ENCODE data around the gene GPR137C. TPM values are rescaled to one million over a fixed set of nuclear protein-coding genes. Genes with fewer than 3 reads are reported as not detected.
"Not testable (repeated sequence)": the region's sequence is repeated elsewhere in the genome, so short reads cannot be mapped to it uniquely, and the experiment has no call there.

Gene GPR137C
- total RNA-seq, 1 donor from 2014 or later, result 27.8 TPM

GRCh38 chr14:52568454-52568853 lies 15.8 kb downstream of the GPR137C start:
- DNase-seq, result not testable (repeated sequence)

DNA sequence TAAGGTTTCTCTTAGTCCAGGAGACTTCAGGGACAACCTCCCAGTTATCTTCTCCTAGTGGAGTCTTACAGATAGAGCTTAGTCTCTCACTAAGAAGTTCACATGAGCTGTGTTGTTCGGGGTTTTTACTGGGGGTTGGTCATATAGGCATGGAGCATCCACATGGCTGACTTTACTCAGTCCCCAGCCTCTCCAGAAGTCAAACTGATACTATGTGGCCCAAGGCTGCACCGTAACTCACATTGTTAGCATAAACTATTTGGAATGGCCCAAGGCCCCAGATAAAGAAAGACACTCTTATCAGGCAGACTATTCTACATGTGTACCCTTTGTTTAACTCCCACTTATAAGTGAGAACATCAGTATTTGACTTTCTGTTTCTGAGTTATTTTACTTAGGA lies 23.2 kb downstream of the GPR137C start:
- no peak for DNase-seq

DNA sequence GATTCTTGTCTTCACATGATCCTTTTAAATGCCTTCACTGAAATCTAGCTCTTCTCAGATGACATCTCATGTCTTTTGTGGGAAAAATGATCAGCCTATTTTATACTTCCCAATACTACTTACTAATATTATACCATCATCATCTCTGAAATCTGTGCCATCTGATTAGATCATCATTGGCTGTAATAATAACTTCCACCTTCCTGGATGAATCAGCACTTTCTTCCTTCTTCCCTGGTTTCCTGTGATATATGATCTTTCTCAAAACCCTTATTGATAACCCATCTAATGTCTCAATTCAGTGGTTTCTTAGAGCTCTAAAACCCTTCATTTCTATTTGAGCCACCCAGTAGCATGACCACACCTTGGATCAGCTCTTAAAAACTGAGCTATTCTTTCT lies 30.9 kb downstream of the GPR137C start:
- DNase-seq, result no peak

GRCh38 chr14:52589646-52590045 lies 37.0 kb downstream of the GPR137C start:
- DNase-seq, result no peak

GRCh38 chr14:52590318-52590717 lies 37.7 kb downstream of the GPR137C start:
- DNase-seq, result no peak

GRCh38 chr14:52596320-52596719 lies 43.7 kb downstream of the GPR137C start:
- DNase-seq, result no peak

- DNase-seq, result no peak
These were observed 44.2 kb downstream of the GPR137C start for GRCh38 chr14:52596861-52597260.

GRCh38 chr14:52598568-52598967 lies 45.9 kb downstream of the GPR137C start:
- DNase-seq, result no peak

DNA sequence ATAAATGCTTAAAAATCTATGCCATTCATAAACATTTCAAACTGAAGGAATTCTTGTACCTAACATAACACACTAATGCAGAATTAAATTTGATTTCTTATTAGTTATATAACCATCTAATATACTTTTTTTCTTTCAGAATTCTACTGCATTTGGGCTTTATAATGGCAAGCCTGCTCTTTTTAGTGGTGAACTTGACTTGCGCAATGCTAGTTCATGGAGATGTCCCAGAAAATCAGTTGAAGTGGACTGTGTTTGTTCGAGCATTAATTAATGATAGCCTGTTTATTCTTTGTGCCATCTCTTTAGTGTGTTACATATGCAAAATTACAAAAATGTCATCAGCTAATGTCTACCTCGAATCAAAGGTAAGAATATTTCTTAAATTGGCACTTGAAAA lies 47.3 kb downstream of the GPR137C start:
- no peak for DNase-seq

DNA sequence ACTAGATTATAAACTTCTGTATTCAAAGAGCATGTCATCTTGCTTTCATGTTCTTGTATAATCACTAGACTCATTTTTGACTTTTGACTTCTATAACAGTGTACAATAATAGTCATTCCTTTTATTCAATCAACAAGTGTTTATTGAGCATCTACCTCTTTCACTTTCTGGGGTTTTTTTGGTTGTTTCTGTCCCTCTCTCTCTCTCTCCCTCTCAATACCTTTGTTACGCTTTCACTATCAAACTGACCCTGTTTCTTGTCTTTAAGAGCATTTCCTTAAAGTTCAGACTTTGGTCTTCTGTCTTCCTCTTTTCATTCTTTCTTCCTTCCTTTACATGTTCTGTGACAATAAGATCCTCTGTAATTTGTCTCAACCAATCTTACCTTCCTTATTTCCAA lies 49.5 kb downstream of the GPR137C start:
- DNase-seq, result no peak

- DNase-seq, result no peak
These were observed 54.4 kb downstream of the GPR137C start for GRCh38 chr14:52607061-52607460.

DNA sequence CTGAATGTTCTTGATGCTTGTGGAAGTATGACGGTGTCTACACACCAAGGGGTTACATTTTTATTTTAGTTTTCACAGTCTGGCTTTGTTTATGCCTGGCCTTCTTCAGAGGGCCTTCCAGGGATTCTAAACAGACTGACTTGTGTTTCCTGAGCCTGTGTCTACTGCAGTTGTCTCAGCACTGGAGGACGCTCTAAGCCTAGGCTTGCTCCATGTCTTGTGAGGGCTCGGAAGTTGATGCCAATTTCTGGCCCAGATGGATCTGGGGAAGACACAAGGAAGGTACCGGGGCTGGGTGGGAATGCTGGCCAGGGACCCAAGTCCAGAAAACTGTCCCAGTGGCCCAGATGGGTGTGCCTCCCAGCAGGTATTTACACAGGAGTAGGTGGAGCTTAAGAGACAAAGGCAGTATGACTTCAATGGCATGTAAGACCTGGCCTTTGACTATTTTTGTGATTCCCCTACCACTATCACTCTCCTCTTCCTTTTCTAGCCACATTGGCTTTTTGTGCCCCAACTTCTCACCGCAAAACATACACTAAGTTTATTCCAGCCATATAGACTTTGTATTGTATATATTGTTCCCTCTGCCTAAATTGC lies 56.9 kb downstream of the GPR137C start:
- no peak for DNase-seq

DNA sequence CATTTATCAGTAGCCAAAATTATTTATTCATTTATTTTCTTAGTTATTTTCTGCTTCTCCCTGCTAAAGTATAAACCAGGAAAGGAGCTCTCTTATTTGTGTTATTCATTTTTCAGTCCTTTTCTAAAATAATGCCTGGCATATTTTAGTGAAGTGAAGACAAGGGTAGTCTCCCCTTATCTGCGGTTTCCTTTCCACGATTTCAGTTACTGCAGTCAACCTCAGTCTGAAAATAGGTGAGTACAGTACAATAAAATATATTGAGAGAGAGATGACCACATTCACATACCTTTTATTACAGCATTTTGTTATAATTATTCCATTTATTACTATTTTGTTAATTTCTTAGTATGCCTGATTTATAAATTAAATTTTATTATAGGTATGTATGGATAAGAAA lies 57.6 kb downstream of the GPR137C start:
- DNase-seq, result no peak

GRCh38 chr14:52618602-52619001 lies 66.0 kb downstream of the GPR137C start:
- no peak for DNase-seq

DNA sequence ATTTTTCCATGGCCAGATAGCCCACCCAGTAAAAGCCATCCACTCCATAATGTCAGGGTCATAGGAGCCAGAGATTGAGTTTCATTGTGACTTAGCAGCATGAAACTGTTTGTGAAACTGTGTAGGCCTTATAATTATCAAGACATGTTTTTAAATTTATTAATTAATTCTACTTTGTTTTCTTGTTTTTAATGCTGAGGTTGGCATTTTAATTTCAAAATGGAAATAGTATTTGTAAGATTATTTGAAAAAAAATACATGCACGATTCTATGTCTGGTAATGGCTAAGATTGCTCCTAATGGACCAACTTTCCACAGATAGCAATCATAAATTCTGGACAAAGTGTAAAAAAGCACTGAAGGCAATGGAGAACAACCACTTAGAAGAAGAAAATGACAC lies 67.1 kb downstream of the GPR137C start:
- no peak for DNase-seq

DNA sequence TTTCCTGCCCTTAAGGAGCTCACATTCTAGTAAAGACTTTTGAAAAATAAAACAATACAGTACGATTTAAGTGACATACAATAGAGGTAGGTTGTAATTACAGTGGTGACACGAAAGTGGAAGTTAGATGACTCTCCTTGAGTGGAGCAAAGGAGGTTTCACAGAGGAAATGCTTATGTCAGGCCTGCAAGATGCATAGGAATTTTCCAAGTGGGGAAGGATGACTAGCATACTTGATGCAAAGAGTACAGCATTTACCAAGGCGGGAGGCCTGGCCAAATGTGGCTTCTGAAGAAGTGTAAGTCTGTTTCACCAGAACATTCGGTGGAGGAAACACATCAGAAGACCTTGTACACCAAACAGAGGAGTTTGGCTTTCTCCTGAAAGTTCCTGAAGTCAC lies 87.5 kb downstream of the GPR137C start:
- DNase-seq, result no peak

DNA sequence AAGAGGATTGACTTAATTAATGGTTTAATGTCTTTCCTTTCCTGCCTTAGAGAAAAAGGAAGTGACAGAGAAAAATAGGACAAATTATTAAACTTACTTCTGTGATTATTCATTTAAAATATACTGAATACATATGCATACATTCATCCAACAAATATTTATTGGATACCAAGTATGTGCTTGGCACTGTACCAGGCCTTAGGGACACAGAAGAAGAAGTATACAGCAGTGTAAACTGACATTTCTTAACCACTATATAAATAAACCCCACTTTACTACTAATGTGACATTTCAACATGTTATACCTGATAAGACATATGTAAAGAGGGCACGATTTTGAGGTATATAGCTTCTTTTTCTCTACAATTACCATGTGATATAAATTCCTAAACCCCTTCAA lies 89.1 kb downstream of the GPR137C start:
- DNase-seq, result no peak

- DNase-seq, result no peak
These were observed 96.9 kb downstream of the GPR137C start for GRCh38 chr14:52649511-52649910.

GRCh38 chr14:52650774-52651173 lies 98.1 kb downstream of the GPR137C start:
- DNase-seq, result no peak

DNA sequence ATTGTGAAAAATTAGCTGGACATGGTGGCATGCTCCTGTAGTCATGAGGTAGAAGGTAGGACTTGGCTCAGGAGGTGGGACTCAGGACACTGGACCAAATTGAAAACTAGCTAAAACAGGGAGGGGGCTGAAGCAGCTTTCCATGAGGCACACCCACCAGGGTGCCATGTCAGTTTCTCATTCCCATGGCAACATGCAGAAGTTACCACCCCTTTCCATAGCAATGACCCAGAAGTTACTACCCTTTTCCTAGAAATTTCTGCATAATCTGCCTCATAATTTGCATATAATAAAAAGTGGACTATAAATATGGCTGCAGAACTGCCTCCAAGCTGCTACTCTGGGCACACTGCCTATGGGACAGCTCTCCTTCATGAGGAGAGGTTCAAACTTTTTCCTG lies 104.3 kb downstream of the GPR137C start:
- no peak for DNase-seq

- DNase-seq, result no peak
These were observed 107.7 kb downstream of the GPR137C start for GRCh38 chr14:52660325-52660724.

GRCh38 chr14:52660832-52661231 lies 108.2 kb downstream of the GPR137C start:
- DNase-seq, result no peak

GRCh38 chr14:52661314-52661713 lies 108.7 kb downstream of the GPR137C start:
- no peak for DNase-seq

DNA sequence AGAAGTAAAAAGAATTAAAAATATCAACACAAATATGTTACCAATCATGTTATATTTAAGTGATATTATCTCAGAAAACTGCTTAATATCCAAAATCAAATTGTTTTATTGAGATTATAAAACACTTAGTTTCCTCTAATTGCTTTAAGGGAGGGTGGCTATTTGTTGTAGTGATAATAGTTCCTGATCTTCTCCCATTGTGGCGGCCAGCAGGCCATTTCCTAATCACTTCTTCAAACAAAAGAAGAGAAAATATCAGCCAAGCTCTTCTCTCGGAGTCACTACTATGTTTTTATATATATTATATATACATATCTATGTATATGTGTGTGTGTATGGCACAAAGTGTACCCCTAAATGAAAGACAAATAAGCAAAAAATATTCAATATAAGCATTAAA lies 111.2 kb downstream of the GPR137C start:
- DNase-seq, result no peak

DNA sequence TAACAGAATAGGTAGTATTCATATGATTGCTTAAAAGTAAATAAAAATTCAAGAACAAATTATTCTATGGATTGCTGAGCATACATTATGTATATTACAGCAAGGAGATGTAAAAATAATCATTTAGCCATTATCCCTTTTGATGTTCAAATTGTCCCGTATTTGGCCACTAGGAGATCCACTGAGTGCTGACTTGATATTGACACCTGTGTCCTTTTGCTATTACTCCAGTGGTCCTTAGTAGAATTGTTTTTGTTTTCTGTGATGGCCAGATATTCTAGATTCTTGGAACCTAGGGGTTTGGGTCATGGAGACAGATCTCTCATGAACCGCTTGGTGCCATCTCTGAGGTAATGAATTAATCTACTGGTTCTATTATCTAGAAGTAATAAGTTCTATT lies 126.0 kb downstream of the GPR137C start:
- no peak for DNase-seq

All from occipital lobe (tissue), 2 donors.